HG03064 (cell line): ENCODE results near the gene KRT77.
"Not testable (repeated sequence)": the region's sequence is repeated elsewhere in the genome, so short reads cannot be mapped to it uniquely, and the experiment has no call there.

ENCODE experiments used
- ATAC-seq: cut with Tn5 transposase; IDR thresholded peaks from one replicate; pipeline ENCODE4 v1.9.1; 2021; ENCODE audit warnings: low read depth; ENCODE audit not compliant: unreplicated experiment

Gene KRT77

DNA sequence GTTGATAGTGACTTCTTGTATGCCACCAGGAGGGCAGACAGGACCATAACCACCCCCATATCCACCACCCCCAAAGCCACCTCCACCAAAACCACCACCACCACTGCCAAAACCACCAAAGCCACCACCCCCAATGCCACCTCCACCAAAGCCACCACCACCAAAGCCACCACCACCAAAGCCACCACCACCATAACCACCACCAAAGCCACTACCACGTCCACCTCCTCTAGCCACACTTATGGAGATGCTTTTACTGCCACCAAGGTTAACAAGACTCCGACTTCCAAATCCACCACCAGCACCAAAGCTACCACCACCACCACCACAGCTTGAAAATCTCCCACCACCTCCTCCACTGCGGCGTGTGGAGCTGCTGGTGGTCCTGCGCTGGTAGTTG, 23.4 kb downstream of the KRT77 start:
- ATAC-seq, result no peak

DNA sequence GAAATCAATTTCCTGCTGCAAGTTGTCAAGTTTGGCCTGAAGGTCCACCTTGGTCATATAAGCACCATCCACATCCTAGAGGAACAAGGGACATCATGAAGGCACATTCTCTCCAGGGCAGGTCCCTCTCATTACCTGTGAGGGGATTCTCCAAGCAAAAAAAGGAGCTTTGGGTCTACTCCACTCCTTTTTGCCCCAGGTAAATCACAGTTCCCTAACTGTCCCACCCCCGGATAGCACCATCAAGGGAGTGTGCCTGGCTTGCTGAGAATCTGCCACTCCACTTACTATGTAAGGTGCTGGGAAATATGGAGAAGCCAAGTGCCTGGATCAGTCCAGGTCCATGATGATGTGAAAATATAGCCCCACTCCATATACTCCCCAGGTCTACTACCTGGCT, 25.7 kb downstream of the KRT77 start:
- ATAC-seq, result no peak

DNA sequence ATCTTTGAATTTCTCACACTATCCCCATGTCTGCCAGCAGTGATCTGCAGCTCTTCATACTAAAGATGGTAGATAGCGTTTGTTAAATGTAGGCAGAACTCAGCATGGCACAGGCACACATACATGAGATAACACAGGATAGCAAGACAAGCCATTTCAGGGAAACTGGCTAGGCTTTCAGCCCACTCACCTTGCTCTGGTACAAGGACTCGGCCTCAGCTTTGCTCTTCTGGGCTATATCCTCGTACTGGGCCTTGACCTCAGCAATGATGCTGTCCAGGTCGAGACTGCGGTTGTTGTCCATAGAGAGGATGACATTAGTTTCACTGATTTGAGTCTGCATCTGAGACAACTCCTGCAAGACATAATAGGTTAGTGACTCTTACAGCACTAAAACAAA, 26.2 kb downstream of the KRT77 start:
- no peak for ATAC-seq

DNA sequence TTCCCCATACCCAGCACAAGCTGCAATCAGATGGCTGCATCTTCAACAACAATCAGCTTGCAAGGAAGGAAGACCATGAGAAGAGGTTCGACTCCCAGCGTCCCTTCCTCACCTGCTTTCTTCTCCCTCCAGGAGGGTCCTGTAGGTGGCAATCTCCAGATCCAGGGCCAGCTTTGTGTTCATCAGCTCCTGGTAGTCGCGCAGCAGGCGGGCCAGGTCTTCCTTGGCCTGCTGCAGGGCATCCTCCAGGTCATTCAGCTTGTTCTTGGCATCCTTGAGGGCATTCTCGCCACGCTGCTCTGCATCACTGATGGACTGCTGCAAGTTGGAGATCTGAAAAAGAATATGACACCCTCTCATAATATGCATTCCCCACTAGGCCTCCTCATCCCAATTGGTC, 27.2 kb downstream of the KRT77 start:
- ATAC-seq, result no peak

DNA sequence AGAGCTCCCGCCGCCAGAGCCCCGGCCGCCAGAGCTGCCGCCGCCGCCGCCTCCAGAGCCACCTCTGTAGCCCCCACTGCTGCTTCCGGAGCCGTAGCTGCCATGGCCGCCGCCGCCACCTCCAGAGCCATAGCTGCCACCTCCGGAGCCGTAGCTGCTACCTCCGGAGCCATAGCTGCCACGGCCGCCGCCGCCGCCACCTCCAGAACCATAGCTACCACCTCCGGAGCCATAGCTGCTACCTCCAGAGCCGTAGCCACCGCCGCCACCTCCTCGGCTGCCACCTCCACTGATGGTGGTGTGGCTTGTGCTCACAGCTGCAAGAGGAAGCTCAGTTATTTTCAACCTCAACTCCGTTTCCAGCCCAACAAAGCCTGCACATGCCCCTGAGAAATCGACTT, 28.0 kb downstream of the KRT77 start:
- no peak for ATAC-seq

DNA sequence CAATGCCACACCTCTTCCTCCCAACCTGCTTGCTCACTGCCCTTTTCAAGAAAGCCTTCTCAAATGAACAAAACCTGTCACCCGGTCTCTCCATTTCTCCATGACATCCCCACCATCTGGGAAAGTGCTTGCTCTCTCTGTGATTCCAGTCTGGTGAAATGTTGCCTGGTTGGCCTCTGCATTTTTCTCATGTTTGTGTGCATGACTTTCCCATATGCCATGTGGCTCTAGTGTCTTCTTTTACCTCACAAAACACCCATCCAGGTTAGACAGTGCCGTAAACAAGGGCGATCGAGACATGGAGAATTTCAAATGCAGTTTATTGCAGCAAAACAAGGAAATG, 28.9 kb downstream of the KRT77 start:
- ATAC-seq, result no peak

DNA sequence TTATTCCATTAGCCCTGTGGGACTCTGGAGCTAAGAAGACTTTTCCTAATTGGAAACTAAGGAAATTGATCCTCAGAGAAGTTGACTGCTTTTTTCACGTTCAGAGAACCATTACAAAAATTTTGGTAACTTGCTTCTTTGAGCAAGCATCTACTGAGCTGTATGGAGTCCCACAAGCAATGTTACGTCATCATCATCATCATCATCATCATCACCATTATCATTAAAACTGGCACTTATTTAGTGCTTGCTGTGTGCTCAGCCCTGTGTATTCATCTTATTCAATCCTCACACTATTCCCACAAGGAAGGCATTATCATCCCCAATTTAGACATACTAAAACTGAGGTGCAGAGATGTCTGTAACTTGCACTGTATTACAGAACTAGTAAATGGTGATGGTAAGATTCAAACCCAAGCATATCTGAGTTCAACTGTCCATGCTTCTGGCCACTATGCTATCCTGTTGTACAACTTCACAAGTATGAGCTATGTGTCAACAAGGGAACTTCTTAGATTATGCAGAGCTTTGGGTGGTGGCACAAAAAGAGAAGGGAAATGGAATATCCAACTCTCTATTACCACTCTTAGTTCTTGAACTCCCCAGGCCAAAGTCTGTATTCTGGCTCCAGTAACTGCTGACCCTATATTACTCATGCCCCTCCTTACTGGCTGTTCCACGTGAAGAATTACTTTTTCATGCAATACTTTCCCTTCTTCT, 29.5 kb downstream of the KRT77 start:
- ATAC-seq, result no peak

DNA sequence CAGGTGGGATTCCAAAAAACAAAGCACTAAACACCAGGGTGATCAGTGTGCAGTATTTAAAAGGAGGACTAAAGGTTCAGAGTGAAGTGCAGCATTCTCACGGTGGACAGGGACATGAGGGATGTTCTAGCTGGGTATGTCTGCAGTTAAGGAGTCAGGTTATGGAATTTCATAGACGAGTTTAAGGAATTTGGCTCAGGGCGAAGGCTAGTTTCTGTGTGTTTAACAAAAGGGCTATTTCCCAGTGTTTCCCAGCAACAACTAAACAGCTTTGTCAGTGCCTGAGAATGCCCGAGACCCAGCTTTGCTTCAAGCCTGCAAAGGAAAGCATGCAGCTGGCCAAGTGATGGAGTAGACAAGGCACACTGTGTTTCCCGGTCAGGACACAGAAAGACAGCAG, 30.1 kb downstream of the KRT77 start:
- no peak for ATAC-seq

DNA sequence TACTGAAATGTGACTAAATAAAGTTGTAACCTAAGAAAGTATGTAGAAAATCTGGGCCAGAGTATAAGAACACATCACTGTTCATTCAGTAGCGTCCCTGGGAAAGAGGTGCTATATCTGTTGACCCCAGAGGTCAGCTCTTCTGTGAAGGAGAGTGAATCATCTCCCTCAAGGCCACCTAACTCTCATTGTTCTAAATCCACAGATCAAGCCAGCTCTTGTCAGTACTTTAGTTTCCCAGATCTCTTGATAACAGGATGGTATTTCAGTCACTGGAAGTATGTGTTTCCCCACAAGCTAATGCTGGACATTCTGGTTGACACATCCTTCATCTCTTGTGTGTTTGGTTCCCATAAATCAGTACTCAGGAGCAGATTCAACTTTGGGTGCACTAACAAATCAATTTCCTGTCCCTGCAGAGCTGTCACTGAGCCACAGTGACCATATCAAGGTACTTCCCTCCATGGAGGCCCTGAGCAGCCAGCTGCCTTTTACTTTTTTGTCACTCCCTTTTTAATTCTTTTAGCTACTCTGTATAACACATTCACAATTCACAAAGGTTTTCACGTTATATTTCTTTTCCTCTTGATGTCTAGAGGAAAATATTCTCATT, 30.9 kb downstream of the KRT77 start:
- no peak for ATAC-seq

DNA sequence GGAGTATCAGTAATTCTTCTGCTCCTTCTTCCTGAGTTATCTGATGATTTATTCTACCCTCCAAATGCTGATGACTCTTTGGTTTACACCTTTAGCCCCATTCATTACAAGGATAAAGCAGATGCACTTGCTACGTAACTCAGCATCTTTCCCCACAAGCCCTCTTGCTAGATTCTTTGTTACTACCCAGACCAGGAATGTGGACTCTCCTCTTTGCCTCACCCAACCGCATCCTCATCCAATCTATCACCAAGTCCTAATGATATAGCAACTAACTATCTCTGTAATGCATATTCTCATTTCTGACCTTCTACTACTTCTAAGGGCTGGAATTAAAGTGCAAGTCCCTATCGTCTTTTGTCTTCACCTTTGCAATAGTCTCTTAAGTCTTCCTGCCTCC, 32.4 kb downstream of the KRT77 start:
- no peak for ATAC-seq

DNA sequence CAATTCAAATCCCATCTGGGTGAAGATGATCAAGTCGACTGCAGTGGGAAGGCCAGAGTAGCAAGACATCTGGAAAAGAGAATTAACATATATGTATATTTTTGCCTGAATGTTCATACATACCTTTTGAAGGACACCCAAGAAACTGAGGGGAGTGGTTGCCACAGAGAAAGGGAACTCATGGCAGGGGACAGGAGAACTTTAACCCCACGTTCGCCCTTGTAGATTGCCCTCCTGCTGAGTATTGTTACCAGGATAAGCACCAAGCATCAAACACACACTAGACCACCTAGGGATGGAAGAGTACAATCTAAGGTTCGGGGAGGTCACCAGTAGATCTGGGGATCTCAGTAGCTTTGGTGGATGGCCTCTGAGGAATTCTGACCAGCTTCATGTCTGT, 32.8 kb downstream of the KRT77 start:
- no peak for ATAC-seq

DNA sequence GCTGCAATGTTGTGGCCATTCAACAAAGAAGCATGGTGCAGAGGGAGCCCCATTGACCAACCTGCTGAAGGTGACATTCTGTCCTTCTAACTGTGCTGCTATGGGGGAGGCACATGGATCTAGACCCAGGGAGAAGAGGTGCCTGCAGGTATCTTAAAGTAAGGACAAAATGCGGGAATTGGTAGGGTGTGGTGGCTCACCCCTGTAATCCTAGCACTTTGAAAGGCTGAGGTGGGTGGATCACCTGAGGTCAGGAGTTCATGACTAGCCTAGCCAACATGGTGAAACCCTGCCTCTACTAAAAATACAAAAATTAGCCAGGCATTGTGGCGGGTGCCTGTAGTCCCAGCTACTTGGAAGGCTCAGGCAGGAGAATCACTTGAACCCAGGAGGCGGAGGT, 33.4 kb downstream of the KRT77 start:
- ATAC-seq, result not testable (repeated sequence)

DNA sequence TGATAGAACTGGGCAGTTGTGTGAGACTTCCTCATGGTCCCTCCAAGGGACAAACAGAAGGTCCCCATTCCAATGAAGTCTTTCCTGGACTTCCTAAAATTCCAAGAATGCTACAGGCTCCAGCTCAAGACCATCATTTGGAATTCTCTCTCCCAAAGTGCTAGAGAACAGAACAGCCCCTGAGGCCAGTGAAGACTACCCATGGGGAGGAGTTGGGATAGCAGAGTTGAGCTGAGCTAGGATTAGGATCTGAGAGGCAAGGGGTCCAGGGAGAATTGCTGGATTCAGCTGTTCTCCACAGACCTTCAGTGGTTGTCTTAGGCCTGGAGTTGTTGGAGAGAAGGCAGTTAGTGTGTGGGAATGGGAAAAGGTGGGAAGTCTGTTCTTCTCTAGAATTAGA, 33.9 kb downstream of the KRT77 start:
- ATAC-seq, result no peak

DNA sequence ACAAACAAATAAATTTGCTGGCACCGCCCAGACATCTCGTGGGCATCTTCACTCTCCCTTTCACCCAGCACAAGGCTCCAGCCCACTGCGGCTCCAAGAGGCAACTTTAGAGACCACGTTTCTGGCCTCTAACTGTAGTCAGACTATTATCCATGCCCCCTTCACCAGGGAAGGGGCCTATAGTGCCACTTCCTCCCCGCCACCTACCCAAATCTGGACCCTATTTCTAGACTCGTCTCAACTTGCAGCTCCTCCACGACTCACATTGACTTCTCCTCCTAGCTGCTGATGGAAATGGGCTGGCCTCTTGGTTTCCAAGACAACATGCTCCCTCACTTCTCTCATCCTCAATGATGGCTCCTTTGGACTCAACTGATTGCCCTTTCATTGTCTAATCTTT, 35.4 kb downstream of the KRT77 start:
- ATAC-seq, result no peak

DNA sequence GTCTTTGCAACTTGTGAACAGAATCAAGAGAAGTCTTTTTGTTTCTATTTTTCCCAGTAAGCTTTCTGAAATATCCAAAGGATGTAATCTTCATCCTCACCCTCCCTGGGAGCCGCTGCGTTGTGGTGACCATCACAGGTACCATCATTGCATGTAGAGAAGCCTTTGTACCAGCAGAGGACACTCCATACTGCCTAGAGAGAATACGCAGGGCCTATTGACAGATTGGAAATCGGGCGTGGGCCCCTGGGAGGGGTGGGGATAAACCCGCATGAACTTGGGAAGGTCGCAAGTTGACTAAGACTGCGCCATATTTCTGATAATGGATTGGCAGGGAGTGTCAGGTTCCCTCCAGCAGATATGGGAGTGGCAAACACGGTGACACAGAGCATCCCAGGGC, 35.8 kb downstream of the KRT77 start:
- no peak for ATAC-seq

DNA sequence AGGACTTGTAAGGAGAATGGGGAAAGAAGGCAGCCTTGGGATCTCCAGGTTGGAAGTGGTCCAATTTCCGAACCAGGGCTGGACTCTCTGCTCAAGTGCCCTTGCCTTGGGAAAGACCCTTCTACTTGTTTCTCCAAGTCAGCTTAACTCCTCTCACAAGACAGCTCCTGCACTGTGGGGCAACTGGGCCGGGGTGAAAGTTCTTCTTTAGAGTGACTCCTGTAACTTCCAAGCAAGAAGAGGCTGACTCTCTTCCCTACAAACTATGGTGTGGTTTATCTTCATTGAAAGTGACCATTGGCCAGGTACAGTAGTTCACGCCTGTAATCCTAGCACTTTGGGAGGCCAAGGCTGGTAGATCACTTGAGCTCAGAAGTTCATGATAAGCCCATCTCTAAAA, 36.9 kb downstream of the KRT77 start:
- no peak for ATAC-seq

DNA sequence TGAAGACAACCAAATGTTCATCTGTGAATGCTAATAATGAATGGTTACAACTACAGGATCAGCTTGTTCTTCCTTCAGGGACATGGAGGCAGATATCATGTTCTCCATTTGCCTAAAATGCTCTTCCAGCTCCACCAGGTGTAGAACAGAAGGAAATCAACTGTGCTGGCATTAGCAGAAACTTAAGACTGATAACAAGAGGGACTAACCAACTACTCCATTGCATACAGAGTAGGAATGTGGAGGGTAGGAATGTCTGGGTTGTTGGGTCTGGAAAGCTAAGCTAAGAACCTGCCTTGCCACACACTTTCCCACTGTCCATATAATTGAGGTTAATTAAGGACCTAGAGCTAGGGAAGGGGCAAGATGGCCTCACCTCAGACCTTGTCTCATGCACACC, 39.9 kb downstream of the KRT77 start:
- ATAC-seq, result no peak

DNA sequence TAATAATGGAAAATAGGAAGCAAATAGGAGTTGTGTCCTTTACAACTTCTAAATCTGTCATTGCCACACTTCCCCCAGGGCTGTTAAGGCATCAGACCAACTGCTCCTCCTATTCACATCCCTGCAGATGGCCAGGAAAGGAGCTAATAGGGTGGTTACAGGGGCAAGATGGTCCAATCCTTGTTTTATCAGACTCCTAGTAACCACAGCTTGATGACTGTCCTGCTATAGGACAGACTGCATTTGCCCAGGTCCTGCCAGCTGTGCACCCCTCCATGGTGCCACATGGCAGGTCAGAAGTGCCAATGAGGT, 40.5 kb downstream of the KRT77 start:
- ATAC-seq, result no peak

DNA sequence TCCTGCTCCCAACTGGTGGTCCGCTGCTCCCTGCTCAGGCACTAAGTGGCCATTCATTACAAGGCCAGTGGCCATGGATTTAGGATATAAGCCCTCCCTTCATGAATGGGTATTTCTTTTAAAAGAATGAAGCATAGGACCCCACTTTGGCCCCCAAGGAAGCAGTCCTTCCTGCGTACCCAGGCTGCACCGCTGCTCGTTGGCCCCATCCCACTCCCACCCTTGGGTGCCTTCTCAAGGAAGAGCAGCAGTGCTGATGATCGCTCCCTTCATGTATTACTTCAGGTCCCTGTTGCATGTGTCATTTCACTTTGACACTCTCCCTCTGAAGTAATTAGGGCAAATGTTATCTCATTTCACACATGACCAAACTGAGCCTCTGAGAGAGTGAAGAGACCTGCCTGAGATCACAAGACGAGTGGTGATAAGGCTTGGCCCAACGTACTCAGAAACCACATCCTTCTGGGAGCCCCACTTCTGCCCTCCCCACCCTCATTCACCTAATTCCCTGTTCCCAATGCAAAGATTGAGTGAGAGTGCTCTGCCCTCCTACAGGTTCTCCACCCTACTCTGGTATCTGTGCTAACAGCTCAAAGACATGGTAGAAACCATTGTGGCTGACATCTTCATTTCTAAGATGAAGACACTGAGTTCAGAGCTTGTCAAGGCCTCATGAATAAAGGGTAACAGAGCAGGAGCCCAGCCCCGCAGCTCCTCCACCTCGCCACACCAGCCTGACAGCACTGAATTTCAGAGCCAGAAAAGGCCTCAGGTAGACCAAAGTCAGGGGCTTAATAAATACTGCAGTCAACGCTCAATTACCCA, 41.0 kb downstream of the KRT77 start:
- no peak for ATAC-seq

DNA sequence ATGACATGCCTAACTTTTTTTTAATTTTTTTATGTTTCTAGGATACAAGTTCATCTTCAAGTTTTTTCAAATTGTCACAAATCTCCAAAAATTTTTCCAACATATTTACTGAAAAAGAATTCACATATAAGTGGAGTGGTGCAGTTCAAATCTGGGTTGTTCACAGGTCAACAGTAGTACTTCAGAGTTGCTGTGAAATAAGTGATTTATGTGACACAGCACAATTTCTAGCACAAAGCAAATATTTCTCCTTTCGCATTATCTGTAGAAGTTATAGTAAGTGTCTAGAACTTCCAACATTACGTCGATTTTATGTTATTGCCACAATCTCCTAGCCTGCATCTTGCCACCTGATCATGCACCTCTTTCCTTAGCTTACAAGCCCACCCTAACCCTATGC, 41.7 kb downstream of the KRT77 start:
- ATAC-seq, result no peak

DNA sequence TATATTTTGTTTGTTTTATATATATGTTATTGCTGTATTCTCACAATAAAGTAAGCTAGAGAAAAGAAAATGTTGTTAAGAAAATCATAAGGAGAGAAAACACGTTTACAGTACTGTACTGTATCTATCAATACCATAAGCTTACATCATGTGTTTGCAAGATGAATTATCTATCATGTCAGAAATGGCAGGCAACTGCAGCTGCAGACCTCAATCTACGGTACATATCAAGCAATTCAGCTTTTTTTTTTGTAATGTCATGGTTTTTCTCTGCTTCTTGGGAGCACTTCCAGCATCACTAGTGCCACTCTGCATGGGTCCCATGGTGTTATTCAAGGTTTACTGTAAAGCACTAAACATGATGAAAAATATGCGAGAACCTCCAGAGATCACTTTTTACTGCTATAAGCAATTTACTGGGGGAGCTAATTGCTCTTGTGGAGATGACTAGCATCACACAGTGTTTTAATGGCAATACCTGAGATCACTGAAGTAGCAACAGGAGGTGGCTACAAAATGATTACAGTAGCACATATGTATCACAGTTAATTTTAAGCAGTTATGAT, 42.3 kb downstream of the KRT77 start:
- no peak for ATAC-seq

DNA sequence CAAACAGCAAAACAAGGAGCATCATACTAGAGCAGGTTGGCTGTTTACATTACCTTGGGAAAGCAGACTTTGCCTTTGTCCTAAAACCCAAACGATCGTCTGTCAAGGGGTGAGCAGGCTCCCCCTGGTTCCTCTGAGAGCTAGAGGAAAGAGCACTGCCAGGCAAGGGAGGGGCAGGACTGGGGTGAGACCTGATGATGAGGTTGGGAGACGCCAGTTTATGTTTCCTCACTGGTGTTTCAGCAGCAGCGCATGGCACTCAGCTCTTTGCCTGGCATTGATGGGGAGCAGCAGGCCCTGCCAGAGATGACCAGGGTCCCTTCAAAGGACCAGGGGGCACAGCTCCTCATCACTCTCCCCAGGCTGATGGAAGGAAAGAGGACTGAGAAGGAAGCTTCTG, 43.4 kb downstream of the KRT77 start:
- no peak for ATAC-seq
